K562 (cell line): ENCODE data around the gene ODAD4. TPM values are rescaled to one million over a fixed set of nuclear protein-coding genes. Genes with fewer than 3 reads are reported as not detected.

Experiments
- AFF4 ChIP-seq: sonication (generic); formaldehyde crosslinking; IDR thresholded peaks from 2 replicates; pipeline ENCODE4 v1.8.0; 2023; ENCODE audit warnings: mild to moderate bottlenecking, missing genetic modification reagents
- CBX1 ChIP-seq: sonication (generic); IDR thresholded peaks from 2 replicates; pipeline ENCODE4 v1.6.1; 2016; ENCODE audit warnings: antibody characterized with exemption, low read depth, mild to moderate bottlenecking
- DACH1 ChIP-seq: fragments of 450-650 bp; IDR thresholded peaks from 2 replicates; pipeline ENCODE4 v1.6.1; 2018; ENCODE audit not compliant: partially characterized antibody
- KLF13 ChIP-seq: fragments of 450-650 bp; IDR thresholded peaks from 2 replicates; pipeline ENCODE4 v1.6.1; 2016; ENCODE audit warnings: missing genetic modification characterization, low read depth, mild to moderate bottlenecking, missing compliant biosample characterization, moderate library complexity, borderline replicate concordance
- MYC ChIP-seq, 2 experiments: fragments of 250-450 bp in 1 of 2; sonication (Bioruptor Pico) in 1 of 2; IDR thresholded peaks; 2 replicates each; pipeline versions ENCODE4 v1.5.1 to v1.6.1; 2012 to 2021; ENCODE audit warnings: low read depth in 2 of 2, borderline replicate concordance in 1 of 2, improper control_type of control experiment in 1 of 2, low read length in 1 of 2, mild to moderate bottlenecking in 1 of 2, moderate library complexity in 1 of 2
- NFRKB ChIP-seq: fragments of 450-650 bp; IDR thresholded peaks from 2 replicates; pipeline ENCODE4 v1.6.1; 2016; ENCODE audit warnings: low read depth
- NUFIP1 ChIP-seq: fragments of 450-650 bp; IDR thresholded peaks from 2 replicates; pipeline ENCODE4 v1.6.1; 2018; ENCODE audit not compliant: partially characterized antibody
- RB1 ChIP-seq: fragments of 450-650 bp; IDR thresholded peaks from 2 replicates; pipeline ENCODE4 v1.6.1; 2017; ENCODE audit warnings: low read depth, mild to moderate bottlenecking
- TAF9B ChIP-seq: fragments of 450-650 bp; IDR thresholded peaks from 2 replicates; pipeline ENCODE4 v1.6.1; 2018; ENCODE audit warnings: mild to moderate bottlenecking; ENCODE audit not compliant: partially characterized antibody
- TCF7 ChIP-seq: sonication (generic); IDR thresholded peaks from 2 replicates; pipeline ENCODE4 v1.6.1; 2016; ENCODE audit warnings: antibody characterized with exemption, borderline replicate concordance
- polyA plus RNA-seq, 8 experiments: library from polyadenylated mRNA; depleted of rRNA in 4 of 8; stranded (reverse) in 5 of 8; unstranded in 3 of 8; fragments of >200 nt; fragmentation: Nextera tagmentation in 2 of 8; fragmentation: Illumina TruSeq in 1 of 8; extraction: Ambion mirVana in 2 of 8; extraction: Trizol in 1 of 8; gene quantifications; 2 replicates each; pipeline versions ENCODE4 v1.2.1 to v1.2.3, GENCODE V29; 2011 to 2014; ENCODE audit warnings: inconsistent platforms in 1 of 8, missing spikeins in 1 of 8
- total RNA-seq, 7 experiments: library from RNA; depleted of rRNA in 6 of 7; stranded (reverse); fragments of >200 nt in 6 of 7; fragmentation: Illumina TruSeq in 2 of 7; extraction: Trizol in 2 of 7; gene quantifications; 2 replicates each; pipeline versions ENCODE4 v1.2.1 to v1.2.3, GENCODE V29; 2011 to 2021; ENCODE audit warnings: low replicate concordance in 1 of 7
- TF ChIP-seq, protein P1 (sequence below), 2 experiments: fragments of 450-650 bp in 1 of 2; sonication (generic) in 1 of 2; formaldehyde crosslinking in 1 of 2; IDR thresholded peaks in 1 of 2; conservative IDR thresholded peaks in 1 of 2; 2 replicates each; pipeline versions ENCODE4 v1.6.1 to v1.8.1; 2016 to 2023; ENCODE audit warnings: mild to moderate bottlenecking in 2 of 2, moderate library complexity in 2 of 2, inconsistent platforms in 1 of 2, missing genetic modification reagents in 1 of 2

ODAD4 gene
- total and polyA plus RNA-seq, 9 of the 15 experiments (the other 6 are each of a cell fraction or from before 2014, with no cell fraction given) = 0.09 to 0.98 (median 0.51) TPM

- TF ChIP-seq AFF4 (CRISPR knock-in tag) = peak; percentile 29; the same call in 1 of the 2 replicates
- peak; percentile 72; the same call in 1 of the 2 replicates for TF ChIP-seq RB1
- TF ChIP-seq NUFIP1 = peak; percentile 54
- TF ChIP-seq, protein P1, sequence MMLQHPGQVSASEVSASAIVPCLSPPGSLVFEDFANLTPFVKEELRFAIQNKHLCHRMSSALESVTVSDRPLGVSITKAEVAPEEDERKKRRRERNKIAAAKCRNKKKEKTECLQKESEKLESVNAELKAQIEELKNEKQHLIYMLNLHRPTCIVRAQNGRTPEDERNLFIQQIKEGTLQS (IDR thresholded peaks at IDR 0.05) = peak; percentile 74
- TF ChIP-seq, protein P1 (CRISPR knock-in tag; conservative IDR thresholded peaks at IDR 0.05) = 0 out of 2 replicates have a peak, but pooled peaks have one; percentile 56
- TF ChIP-seq CBX1 = peak; percentile 73; the same call in 1 of the 2 replicates
- TF ChIP-seq TCF7 = no peak
- peak; percentile 26 for TF ChIP-seq DACH1
- peak; percentile 81 for TF ChIP-seq NFRKB
- TF ChIP-seq KLF13 (tag) = peak; percentile 33; the same call in 1 of the 2 replicates
- peak; percentile 66; the same call in 1 of the 2 replicates for TF ChIP-seq MYC (IDR thresholded peaks at IDR 0.05; ENCODE audit: low read depth, low read length)
- no peak for TF ChIP-seq MYC (CRISPR knock-in tag; IDR thresholded peaks at IDR 0.05; ENCODE audit: borderline replicate concordance, low read depth)
- TF ChIP-seq TAF9B = peak; percentile 49
Measured at GRCh38 chr17:41930009-41930832, at the start of gene ODAD4 (continued).
